Stimulated activated effector memory CD8-positive, alpha-beta T cell treated with anti-CD3 and anti-CD28 coated beads, Interleukin-12 subunit alpha, Interleukin-12 subunit beta, amount 100 ng/mL, for 72 hours (primary cell): Measurements from ENCODE around the gene JOSD1.

Experiments used
- ATAC-seq: fragments of 150-1000 bp; cut with Tn5 transposase; 2 replicates; pipeline ENCODE4 v1.10.0; 2021
- DNase-seq, 2 donors: peaks; one replicate each; pipeline ENCODE4 v3.0.0; 2021 to 2022; ENCODE audit warnings: low spot score in 2 of 2
- H3K27ac Mint-ChIP-seq: one replicate; pipeline ENCODE4 v1.8.0; 2022; ENCODE audit warnings: mild to moderate bottlenecking, mixed read lengths
- H3K36me3 Mint-ChIP-seq: one replicate; pipeline ENCODE4 v1.8.0; 2022; ENCODE audit warnings: mild to moderate bottlenecking, mixed read lengths
- H3K4me1 Mint-ChIP-seq: one replicate; pipeline ENCODE4 v1.8.0; 2022; ENCODE audit warnings: mixed read lengths
- H3K4me3 Mint-ChIP-seq: one replicate; pipeline ENCODE4 v1.8.0; 2022; ENCODE audit warnings: mild to moderate bottlenecking, mixed read lengths
- H3K9me3 Mint-ChIP-seq: one replicate; pipeline ENCODE4 v1.8.0; 2022; ENCODE audit warnings: mixed read lengths

Gene JOSD1

DNA sequence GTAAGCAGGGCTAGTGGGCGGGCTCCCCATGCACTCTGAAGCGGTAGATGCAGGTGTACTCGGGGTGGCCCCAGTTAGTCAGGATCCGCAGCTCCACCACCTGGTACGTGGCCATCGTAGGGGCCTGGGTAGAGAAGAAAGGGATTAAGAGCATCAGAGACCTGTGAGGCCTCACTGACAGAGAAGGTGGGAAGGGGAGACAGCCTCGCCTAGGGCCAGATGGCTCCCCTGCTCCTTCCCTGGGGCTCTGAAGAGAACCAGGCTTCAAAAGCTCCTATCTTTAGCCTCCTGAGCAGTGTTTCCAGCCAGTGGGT, 35.5 kb upstream of the JOSD1 start:
- DNase-seq (no peak), ATAC-seq (no peak)
- H3K36me3 Mint-ChIP-seq = peaks cover 100% of the 10 kb centered on the region
- no peak overlapping the region for H3K4me3 Mint-ChIP-seq
- peak overlapping the region; percentile 93 for H3K27ac Mint-ChIP-seq
- H3K9me3 Mint-ChIP-seq = no peaks in the 10 kb centered on the region
- H3K4me1 Mint-ChIP-seq = peaks cover 56% of the 10 kb centered on the region

DNA sequence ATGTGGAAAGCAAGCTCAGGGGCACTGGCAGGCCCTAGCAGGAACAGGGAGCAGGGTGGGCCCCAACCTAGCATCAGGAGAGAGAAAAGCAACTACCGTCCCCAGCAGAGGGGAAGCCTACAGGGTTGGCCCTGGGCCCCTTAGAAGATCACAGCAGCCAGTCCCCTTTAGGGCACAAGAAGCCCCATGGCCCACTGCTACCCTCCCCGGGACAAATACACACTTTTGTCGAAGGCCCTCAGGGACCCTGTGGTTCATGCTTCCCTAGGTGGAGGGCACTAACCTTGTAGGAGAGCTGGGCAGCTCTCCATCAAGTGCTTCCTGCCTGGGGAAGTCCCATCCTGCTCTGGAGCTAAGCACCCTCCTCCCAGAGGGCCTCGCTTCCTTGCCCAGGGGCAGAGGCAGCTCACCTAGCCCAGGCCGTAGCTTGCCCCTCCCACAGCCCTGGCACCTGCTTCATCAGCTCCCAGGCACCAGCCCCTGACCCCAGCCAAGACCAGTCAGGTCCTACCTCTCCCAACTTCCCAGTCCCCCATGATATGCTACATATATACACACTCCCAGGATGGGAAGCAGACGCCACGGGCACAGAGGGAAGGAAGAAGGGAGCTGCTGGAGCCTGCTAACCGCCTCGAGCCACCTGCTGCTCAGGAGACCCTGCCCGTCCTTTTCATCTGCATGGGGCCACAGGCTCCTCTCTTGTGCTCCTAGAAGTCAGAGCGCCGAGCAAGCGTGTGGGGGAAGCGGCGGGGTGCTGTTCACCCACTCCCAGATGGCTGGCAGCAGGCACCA, 34.9 kb upstream of the JOSD1 start:
- DNase-seq (no peak), ATAC-seq (no peak)
- Mint-ChIP-seq H3K36me3 (peaks cover 100% of the 10 kb centered on the region), H3K4me3 (no peak overlapping the region), H3K4me1 (peaks cover 52% of the 10 kb centered on the region), H3K9me3 (no peaks in the 10 kb centered on the region), H3K27ac (peak overlapping the region; percentile 93)

DNA sequence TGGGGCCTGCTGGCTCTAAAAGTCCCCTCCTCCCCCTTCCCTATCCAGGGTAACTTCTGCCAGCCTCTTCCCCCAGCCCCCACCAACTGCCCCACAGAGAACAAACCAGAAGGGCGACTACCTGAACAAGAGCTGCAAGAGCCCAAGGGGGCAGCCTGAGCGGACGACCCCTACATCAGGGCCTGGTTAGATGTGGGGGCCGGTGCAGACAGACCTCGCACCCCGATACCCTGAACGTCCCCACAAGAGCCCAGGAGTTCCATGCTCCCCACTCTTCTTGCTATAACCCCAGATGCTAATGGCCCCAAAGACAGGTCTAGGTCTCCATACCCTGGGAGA, 34.4 kb upstream of the JOSD1 start:
- peaks cover 56% of the 10 kb centered on the region for H3K4me1 Mint-ChIP-seq
- no peak for DNase-seq
- H3K36me3 Mint-ChIP-seq = peaks cover 100% of the 10 kb centered on the region

DNA sequence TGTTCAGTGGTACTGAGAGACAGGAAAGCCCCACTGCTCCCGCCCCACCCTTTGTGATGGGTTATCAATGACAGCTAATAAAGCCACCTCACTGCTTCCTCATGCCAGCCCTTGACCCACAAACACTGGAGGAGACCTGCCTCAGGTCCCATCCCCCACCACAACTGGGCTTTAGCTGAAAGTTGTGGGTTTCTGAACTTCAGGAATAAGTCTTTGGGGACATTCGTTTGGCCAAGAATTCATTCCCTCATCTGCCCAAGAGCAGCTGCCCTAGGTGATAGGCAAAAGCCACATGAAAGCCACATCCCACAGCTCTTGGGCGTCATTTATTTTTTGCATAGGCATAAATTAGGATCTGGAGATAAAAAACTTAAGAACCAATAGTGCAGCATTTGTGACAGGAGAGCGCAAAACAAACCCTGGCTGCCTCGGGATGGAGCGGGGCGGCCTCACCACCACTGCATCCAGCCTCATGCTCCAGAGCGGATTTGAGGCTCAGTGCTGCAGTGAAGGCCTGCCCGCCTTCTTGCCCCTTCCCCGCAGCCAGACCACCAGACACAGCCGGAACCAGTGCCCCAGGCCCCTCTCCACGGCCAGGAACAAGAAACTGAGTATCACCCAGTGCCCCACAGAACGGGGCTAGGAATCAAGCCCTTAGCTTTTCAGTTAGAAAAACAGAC, 33.8 kb upstream of the JOSD1 start:
- H3K9me3 Mint-ChIP-seq = no peaks in the 10 kb centered on the region
- peaks cover 58% of the 10 kb centered on the region for H3K4me1 Mint-ChIP-seq
- H3K27ac Mint-ChIP-seq = peak overlapping the region; percentile 93
- H3K4me3 Mint-ChIP-seq = no peak overlapping the region
- ATAC-seq = no peak
- peaks cover 100% of the 10 kb centered on the region for H3K36me3 Mint-ChIP-seq
- no peak for DNase-seq

More for the DNA sequence above, 34.4 kb upstream of the JOSD1 start:
- no peak for ATAC-seq
- Mint-ChIP-seq H3K9me3 (no peaks in the 10 kb centered on the region), H3K4me3 (no peak overlapping the region), H3K27ac (peak overlapping the region; percentile 93)

DNA sequence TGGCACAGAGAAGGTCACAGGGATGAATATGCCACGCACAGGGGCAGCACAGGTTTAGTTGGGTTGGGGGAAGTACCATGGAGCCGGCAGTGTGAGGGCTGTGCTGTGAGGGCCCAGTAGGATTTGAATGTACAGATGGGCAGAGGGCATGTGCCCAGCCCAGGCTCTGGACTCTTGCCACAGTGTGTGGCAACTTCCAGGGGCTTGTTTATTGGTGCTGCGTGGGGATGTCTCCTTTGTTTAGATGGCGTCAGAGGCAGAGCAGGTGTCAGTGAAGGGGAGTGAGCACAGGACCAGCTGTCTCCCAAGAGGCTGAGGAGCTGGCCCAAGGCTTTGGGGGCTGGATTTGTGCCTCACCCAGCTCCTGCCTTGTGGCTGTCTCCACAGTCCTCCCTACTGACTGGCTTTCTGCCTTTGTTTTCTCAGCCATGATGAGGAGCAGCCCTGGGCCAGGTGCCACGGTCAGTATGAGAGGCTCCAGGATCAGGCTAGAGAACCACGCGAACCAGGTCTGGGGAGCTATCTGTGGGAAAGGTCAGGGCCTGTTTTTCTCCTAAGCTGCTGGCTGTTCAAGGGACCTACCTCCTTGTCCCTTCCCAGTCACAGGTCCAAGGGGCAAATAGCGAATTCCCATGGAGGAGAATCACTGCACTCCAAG, 33.1 kb upstream of the JOSD1 start:
- Mint-ChIP-seq H3K36me3 (peaks cover 100% of the 10 kb centered on the region), H3K9me3 (no peaks in the 10 kb centered on the region), H3K27ac (peak overlapping the region; percentile 93), H3K4me1 (peaks cover 58% of the 10 kb centered on the region), H3K4me3 (no peak overlapping the region)
- DNase-seq = no peak
- ATAC-seq = peak; percentile 11

DNA sequence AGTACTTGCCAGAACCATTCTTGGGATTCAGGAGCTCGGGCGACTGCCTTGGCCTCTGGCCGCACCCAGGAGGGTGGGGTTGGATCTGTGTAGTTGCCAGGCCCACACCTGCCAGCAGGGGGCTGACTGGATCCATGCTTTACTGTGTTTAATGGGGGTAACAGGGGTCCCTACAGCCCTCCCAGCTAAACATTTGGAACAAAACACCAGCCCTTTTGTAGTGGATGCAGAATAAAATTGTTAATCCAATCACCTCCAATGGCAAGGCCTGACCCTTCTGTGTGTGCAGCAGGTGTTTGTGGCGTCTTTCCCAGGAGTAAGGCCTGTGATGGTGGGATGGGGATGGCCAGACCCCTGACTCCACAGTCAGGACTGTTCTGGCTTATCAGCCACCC, 32.6 kb upstream of the JOSD1 start:
- Mint-ChIP-seq H3K27ac (peak overlapping the region; percentile 93), H3K9me3 (no peaks in the 10 kb centered on the region), H3K4me1 (peaks cover 55% of the 10 kb centered on the region), H3K4me3 (no peak overlapping the region), H3K36me3 (peaks cover 100% of the 10 kb centered on the region)
- ATAC-seq (peak; percentile 65), DNase-seq (peak in 1 of 2 donors; percentile 46)

DNA sequence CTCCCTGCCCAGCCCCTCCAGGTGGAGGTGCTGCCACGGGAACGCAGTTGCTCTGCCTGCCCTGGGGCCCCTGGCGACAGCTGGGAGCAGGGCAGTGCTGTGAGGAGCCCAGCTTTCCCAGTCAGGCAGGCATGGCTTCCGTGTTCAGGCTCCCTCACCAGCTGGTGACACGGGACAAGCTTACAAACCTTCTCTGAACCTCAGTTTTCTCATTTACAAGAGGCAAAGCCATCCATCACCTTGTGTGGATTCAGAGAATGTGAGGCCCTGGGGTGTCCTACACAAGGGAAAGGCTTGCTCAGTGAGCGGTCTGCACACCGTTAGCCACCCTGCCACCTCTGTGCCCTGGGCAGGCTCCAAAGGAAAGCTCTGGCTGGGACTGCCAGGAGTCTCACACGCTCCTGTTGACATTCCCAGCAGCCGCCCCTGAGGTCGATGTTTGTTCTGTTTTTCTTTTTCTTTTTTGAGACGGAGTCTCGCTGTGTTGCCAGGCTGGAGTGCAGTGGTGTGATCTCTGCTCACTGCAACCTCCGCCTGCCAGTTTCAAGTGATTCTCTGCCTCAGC, 31.6 kb upstream of the JOSD1 start:
- Mint-ChIP-seq H3K4me1 (peaks cover 48% of the 10 kb centered on the region), H3K4me3 (no peak overlapping the region), H3K27ac (peak overlapping the region; percentile 93), H3K36me3 (peaks cover 100% of the 10 kb centered on the region), H3K9me3 (no peaks in the 10 kb centered on the region)
- DNase-seq = no peak
- no peak for ATAC-seq

DNA sequence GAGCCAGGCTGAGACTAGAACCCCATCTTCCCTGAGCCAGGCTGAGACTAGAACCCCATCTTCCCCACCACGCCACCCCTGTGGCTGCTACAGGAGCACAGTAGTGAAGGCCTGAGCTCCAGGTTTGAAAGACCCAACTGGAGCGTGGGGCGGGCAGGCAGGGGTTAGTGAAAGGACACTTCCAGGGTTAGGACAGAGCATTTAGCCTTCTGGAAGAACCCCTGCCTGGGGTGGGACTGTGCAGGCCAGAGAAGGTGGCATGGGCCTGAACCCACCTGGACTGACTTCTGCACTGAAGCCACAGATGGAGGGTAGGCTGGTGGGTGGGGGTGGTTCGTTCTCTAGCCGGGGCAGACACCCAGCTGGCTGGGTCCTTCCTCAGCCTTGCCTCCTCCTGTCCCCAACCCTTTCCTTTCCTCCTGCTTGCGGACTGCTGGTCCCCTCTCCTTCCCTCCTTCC, 31.0 kb upstream of the JOSD1 start:
- H3K9me3 Mint-ChIP-seq = no peaks in the 10 kb centered on the region
- DNase-seq = no peak
- H3K4me3 Mint-ChIP-seq = no peak overlapping the region
- peaks cover 100% of the 10 kb centered on the region for H3K36me3 Mint-ChIP-seq
- H3K27ac Mint-ChIP-seq = peak overlapping the region; percentile 93
- ATAC-seq = no peak
- H3K4me1 Mint-ChIP-seq = peaks cover 49% of the 10 kb centered on the region

DNA sequence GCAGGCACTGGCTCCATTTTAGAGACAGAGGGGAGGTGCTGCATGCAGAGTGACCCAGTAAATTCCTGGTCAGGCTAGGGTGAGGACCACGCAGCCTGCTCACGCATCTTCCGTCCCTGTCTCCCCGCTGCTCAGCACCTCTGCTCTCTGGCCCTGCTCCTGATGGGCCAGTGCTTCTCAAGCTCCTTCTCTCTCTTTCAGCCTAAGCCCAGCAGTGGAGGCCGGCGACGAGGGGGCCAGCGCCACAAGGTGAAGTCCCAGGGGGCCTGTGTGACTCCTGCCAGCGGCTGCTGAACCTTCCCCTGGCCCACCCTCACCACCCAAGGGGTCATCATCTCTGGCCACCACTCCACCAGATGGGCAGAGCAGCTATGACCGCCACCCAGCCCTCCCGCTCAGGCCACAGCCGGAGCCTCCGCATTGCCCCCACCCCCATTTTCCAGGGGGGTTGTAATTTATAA, 29.7 kb upstream of the JOSD1 start:
- H3K4me1 Mint-ChIP-seq = peaks cover 41% of the 10 kb centered on the region
- DNase-seq (no peak), ATAC-seq (no peak)
- H3K9me3 Mint-ChIP-seq = no peaks in the 10 kb centered on the region
- H3K27ac Mint-ChIP-seq = peak overlapping the region; percentile 93
- H3K36me3 Mint-ChIP-seq = peaks cover 100% of the 10 kb centered on the region
- H3K4me3 Mint-ChIP-seq = no peak overlapping the region

DNA sequence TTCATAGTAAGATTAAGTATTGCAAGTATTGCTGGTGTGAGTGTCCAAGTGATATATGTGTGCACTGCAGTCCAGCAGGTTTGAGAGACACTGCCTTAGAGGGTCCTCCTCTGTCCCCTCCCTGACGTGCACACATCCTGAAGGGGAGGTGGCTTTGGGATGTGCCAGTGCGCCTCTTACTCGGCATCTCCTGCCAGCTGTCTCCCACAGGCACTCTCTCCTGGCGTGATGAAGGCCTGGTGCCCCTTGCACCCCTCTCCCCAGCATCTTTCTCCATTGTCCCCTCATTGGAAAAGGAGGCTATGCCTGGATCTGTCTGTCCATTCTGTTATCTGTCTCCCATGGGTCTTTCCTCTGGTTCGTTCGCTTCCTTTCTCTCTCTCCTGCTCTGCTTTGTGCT, 29.2 kb upstream of the JOSD1 start:
- H3K36me3 Mint-ChIP-seq = peaks cover 100% of the 10 kb centered on the region
- no peak for ATAC-seq
- DNase-seq = no peak
- H3K4me1 Mint-ChIP-seq = peaks cover 41% of the 10 kb centered on the region
- H3K4me3 Mint-ChIP-seq = no peak overlapping the region
- peak overlapping the region; percentile 93 for H3K27ac Mint-ChIP-seq
- no peaks in the 10 kb centered on the region for H3K9me3 Mint-ChIP-seq

DNA sequence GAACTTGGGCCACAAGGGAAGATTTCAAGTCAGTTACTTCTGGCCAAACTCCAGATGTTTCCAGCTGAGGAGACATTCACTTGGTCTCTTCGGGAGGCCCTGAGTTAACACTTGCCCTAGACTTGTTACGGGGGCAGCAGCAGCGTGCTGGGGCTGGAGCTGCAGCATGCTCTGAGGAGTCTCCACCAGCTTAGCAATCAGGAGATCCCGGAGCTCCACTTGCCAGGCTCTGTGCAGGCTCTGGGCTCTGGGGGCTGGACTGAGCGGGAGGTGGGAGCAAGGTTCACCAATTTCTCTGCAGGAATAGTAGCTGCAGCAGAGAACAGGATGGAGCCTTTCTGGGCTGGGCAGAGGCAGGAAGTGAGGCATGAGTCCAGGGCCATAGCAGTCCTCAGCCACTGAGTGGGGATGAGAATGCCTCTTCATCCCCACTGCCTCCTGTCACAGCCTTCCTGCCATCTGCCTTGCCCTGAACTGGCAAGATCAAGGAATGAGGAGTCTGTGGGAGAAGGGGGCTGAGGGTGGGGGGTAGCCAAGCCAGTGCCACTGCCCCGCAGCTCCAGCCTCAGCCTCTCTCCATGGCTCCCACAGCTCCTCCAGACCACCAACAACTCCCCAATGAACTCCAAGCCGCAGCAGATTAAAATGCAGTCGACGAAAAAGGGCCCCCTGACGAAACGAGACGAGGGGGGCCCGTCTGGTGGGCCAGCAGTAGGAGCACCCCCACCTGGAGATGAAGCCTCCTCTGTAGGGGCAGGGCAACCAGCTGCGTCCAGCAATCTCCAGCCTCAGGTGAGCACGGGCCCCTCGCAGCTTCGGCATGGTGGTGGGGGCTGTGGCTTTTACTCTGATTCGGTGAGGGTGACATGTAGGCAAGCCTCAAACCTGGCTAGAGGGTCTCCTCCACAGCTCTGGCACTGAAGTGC, 28.4 kb upstream of the JOSD1 start:
- no peaks in the 10 kb centered on the region for H3K9me3 Mint-ChIP-seq
- peak overlapping the region; percentile 93 for H3K27ac Mint-ChIP-seq
- ATAC-seq (no peak), DNase-seq (no peak)
- peaks cover 38% of the 10 kb centered on the region for H3K4me1 Mint-ChIP-seq
- no peak overlapping the region for H3K4me3 Mint-ChIP-seq
- peaks cover 100% of the 10 kb centered on the region for H3K36me3 Mint-ChIP-seq

DNA sequence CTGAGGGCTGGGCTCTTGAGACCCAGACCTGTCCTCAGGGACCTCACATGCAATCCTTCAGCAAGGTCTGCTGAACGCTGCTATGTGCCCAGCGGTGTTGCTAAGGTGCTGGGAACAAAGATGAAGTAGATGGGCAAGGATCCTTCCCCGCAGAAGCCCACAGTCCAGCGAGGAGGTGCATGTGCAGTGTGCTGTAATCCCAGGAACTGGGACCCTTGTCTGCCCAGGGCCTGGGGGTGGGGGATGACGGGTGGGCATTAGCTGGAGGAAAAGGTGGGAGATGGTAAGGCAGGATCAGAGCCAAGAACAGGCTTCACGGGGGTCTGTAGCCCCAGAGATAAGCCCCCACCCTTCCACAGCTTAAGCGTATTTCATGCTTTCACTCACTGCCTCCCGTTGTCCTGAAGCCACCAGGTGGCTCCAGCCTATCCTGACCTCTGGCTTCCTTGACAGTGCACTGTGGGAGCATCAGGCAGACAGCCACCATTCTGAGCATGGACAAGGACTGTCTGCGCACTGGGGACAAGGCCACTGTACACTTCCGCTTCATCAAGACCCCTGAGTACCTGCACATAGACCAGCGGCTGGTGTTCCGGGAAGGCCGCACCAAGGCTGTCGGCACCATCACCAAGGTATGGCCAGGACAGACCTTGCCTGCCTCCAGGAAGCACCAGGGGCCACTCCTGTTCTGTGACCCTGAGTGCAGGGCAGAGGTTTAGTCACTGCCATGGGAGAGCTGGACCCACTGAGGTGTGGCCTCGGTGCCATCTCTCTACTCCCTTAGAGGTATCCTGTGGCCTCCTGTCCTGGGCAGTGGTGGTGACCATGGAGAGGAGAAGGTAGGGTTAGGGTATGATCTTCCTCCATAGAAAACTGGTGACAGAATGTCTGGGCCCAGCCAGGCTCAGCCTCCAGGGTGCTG, 27.0 kb upstream of the JOSD1 start:
- Mint-ChIP-seq H3K9me3 (no peaks in the 10 kb centered on the region), H3K4me1 (peaks cover 26% of the 10 kb centered on the region), H3K27ac (peak overlapping the region; percentile 17), H3K4me3 (no peak overlapping the region), H3K36me3 (peaks cover 100% of the 10 kb centered on the region)
- ATAC-seq = no peak
- DNase-seq = no peak

DNA sequence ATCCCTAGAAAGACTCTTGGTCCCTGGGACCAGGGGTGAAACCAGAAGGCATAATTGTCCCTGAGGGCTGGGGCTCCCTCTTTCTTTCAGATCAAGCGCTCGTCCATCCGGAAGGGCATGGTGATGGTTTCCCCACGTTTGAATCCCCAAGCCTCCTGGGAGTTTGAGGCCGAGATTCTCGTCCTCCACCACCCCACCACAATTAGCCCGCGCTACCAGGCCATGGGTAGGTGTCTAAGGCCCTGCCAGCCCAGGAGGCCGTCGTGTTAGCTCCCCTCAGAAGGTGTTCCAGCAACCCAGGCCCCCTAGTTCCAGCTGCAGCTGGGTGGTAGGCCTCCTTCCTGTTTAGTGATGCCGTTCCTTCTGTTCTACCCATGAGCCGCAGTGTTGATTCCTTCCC, 26.4 kb upstream of the JOSD1 start:
- Mint-ChIP-seq H3K36me3 (peaks cover 100% of the 10 kb centered on the region), H3K9me3 (no peaks in the 10 kb centered on the region), H3K4me3 (no peak overlapping the region), H3K4me1 (peaks cover 26% of the 10 kb centered on the region), H3K27ac (peak overlapping the region; percentile 17)
- ATAC-seq (no peak), DNase-seq (no peak)
